Stimulated activated naive CD8-positive, alpha-beta T cell treated with anti-CD3 and anti-CD28 coated beads, Interleukin-15, Interleukin-2, amounts not matched to agents 100 U/mL and 50 U/mL, for 24 hours (primary cell): ENCODE results near the gene GIMD1.
"Not testable (repeated sequence)": the region's sequence is repeated elsewhere in the genome, so short reads cannot be mapped to it uniquely, and the experiment has no call there.

ENCODE experiments used
- ATAC-seq: fragments of 150-1000 bp; cut with Tn5 transposase; one replicate; pipeline ENCODE4 v1.10.0; 2021
- DNase-seq: peaks from one replicate; pipeline ENCODE4 v3.0.0; 2021

The GIMD1 gene

GRCh38 chr4:106368678-106369077, at the start of gene GIMD1:
GIMD1 (minus strand) TSS chr4:106368778; CDS start chr4:106367435, 1,343 bp downstream.
- DNase-seq (no peak), ATAC-seq (no peak)

- DNase-seq: no peak
- no peak for ATAC-seq
These were observed 45.8 kb upstream of the GIMD1 start for GRCh38 chr4:106414366-106414765.

- no peak for ATAC-seq
- DNase-seq: no peak
These were observed 41.6 kb upstream of the GIMD1 start for GRCh38 chr4:106409901-106410889.

- not testable (repeated sequence) for DNase-seq, ATAC-seq
These were observed 39.4 kb upstream of the GIMD1 start for GRCh38 chr4:106408004-106408403.

GRCh38 chr4:106401157-106401556, 32.6 kb upstream of the GIMD1 start:
- no peak for DNase-seq
- ATAC-seq: no peak

- not testable (repeated sequence) for DNase-seq, ATAC-seq
These were observed 30.3 kb upstream of the GIMD1 start for GRCh38 chr4:106398898-106399297.

- ATAC-seq (no peak), DNase-seq (no peak)
These were observed 27.0 kb upstream of the GIMD1 start for GRCh38 chr4:106395582-106395981.

- ATAC-seq (no peak), DNase-seq (no peak)
These were observed 17.3 kb upstream of the GIMD1 start for GRCh38 chr4:106385853-106386393.

GRCh38 chr4:106384878-106385277, 16.3 kb upstream of the GIMD1 start:
- ATAC-seq: no peak
- no peak for DNase-seq

- ATAC-seq (no peak), DNase-seq (no peak)
These were observed 11.6 kb upstream of the GIMD1 start for GRCh38 chr4:106380179-106380578.

GRCh38 chr4:106373026-106373425, 4.4 kb upstream of the GIMD1 start:
- ATAC-seq (no peak), DNase-seq (no peak)

- ATAC-seq (no peak), DNase-seq (no peak)
These were observed 2.6 kb upstream of the GIMD1 start for GRCh38 chr4:106371161-106371560.

GRCh38 chr4:106370214-106370613, 1.6 kb upstream of the GIMD1 start:
- DNase-seq (no peak), ATAC-seq (no peak)

- ATAC-seq (no peak), DNase-seq (peak; percentile 20)
These were observed 980 bp upstream of the GIMD1 start for GRCh38 chr4:106369456-106370060.

- peak; percentile 23 for ATAC-seq
- no peak for DNase-seq
These were observed 1.5 kb downstream of the GIMD1 start for GRCh38 chr4:106367072-106367471.

- no peak for DNase-seq
- ATAC-seq: no peak
These were observed 2.6 kb downstream of the GIMD1 start for GRCh38 chr4:106366026-106366425.

- DNase-seq (no peak), ATAC-seq (peak; percentile 19)
These were observed 3.0 kb downstream of the GIMD1 start for GRCh38 chr4:106365613-106366012.

- DNase-seq (no peak), ATAC-seq (no peak)
These were observed 4.3 kb downstream of the GIMD1 start for GRCh38 chr4:106364282-106364681.

GRCh38 chr4:106362086-106362825, 6.3 kb downstream of the GIMD1 start:
- DNase-seq (no peak), ATAC-seq (no peak)

- ATAC-seq (no peak), DNase-seq (no peak)
These were observed 9.7 kb downstream of the GIMD1 start for GRCh38 chr4:106358899-106359298.

- no peak for DNase-seq
- no peak for ATAC-seq
These were observed 13.4 kb downstream of the GIMD1 start for GRCh38 chr4:106355193-106355592.

- no peak for DNase-seq
- ATAC-seq: no peak
These were observed 14.8 kb downstream of the GIMD1 start for GRCh38 chr4:106353786-106354185.
